DND-41 (cell line): ENCODE measurements around the gene NRF1.

Experiments used
- ATAC-seq: fragments of 200-7000 bp; cut with Tn5 transposase; 3 replicates; pipeline ENCODE4 v1.9.1; 2021; ENCODE audit warnings: low read depth; ENCODE audit not compliant: insufficient read depth
- DNase-seq: peaks from one replicate; pipeline ENCODE4 v3.0.0-alpha.2; 2020
- H2AFZ ChIP-seq: 2 replicates; pipeline ENCODE4 v1.6.0; 2012; ENCODE audit warnings: low read depth, low read length
- H3K27ac ChIP-seq: 2 replicates; pipeline ENCODE4 v1.5.1; 2012; ENCODE audit warnings: low read length, inconsistent platforms
- H3K27me3 ChIP-seq: fragments of 200-600 bp; sonication (generic); 2 replicates; pipeline ENCODE4 v1.6.0; 2012; ENCODE audit warnings: low read length, mild to moderate bottlenecking, inconsistent platforms; ENCODE audit not compliant: insufficient read depth, poor library complexity
- H3K36me3 ChIP-seq: 2 replicates; pipeline ENCODE4 v1.5.1; 2012; ENCODE audit warnings: low read length, inconsistent platforms; ENCODE audit not compliant: insufficient read depth
- H3K4me1 ChIP-seq: 2 replicates; pipeline ENCODE4 v1.5.1; 2012; ENCODE audit warnings: mild to moderate bottlenecking, low read length; ENCODE audit not compliant: insufficient read depth
- H3K4me2 ChIP-seq: 2 replicates; pipeline ENCODE4 v1.6.0; 2012; ENCODE audit warnings: mild to moderate bottlenecking, moderate library complexity, low read length, inconsistent platforms; ENCODE audit not compliant: insufficient read depth
- H3K4me3 ChIP-seq, 2 experiments: fragments of 200-600 bp in 1 of 2; shearing (Covaris generic) in 1 of 2; 2 replicates each; pipeline ENCODE4 v1.5.1; 2012 to 2016; ENCODE audit warnings: inconsistent platforms in 2 of 2, low read length in 2 of 2, mild to moderate bottlenecking in 2 of 2, low read depth in 1 of 2, moderate library complexity in 1 of 2
- H3K79me2 ChIP-seq: 2 replicates; pipeline ENCODE4 v1.6.0; 2012; ENCODE audit warnings: low read length, inconsistent platforms; ENCODE audit not compliant: insufficient read depth
- H3K9ac ChIP-seq: 2 replicates; pipeline ENCODE4 v1.6.0; 2012; ENCODE audit warnings: low read depth, mild to moderate bottlenecking, inconsistent platforms, low read length, moderate library complexity
- H3K9me3 ChIP-seq: 2 replicates; pipeline ENCODE4 v1.5.1; 2012; ENCODE audit warnings: low read length, moderate library complexity, mild to moderate bottlenecking, inconsistent platforms; ENCODE audit not compliant: insufficient read depth, severe bottlenecking
- H4K20me1 ChIP-seq: 2 replicates; pipeline ENCODE4 v1.6.0; 2012; ENCODE audit warnings: low read length; ENCODE audit not compliant: insufficient read depth
- EZH2 ChIP-seq: IDR thresholded peaks from 3 replicates; pipeline ENCODE4 v1.6.1; 2012; ENCODE audit warnings: borderline replicate concordance, low read depth, mild to moderate bottlenecking, moderate library complexity, low read length, inconsistent platforms; ENCODE audit not compliant: severe bottlenecking
- TF ChIP-seq, protein P1 (sequence below): IDR thresholded peaks from 2 replicates; pipeline ENCODE4 v1.5.1; 2012; ENCODE audit warnings: borderline replicate concordance, low read length, moderate library complexity, mild to moderate bottlenecking; ENCODE audit not compliant: poor library complexity, severe bottlenecking; ENCODE audit errors: extremely low read depth

The NRF1 gene

DNA sequence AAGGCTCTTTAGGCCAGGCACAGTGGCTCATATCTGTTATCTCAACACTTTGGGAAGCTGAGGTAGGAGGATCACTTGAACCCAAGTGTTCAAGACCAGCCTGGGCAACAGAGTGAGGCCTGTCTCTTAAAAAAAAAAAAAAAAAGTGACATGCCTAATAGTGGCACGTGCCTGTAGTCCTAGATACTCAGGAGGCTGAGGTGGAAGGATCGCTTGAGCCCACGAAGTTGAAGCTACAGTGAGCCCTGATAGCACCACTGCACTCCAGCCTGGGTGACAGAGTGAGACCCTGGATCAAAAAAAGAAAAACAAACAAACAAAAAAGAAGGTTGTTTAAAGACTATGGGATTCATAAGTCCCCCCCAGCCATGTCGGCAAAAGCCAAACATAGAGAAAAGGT, 42.2 kb upstream of the NRF1 start:
- Histone ChIP-seq H3K36me3 (no peaks in the 10 kb centered on the region), H3K4me2 (no peak overlapping the region), H2AFZ (no peak overlapping the region), H3K9me3 (no peaks in the 10 kb centered on the region), H3K9ac (no peak overlapping the region), H3K4me1 (no peaks in the 10 kb centered on the region), H3K27me3 (no peaks in the 10 kb centered on the region), H3K4me3 (no peak overlapping the region), H4K20me1 (no peaks in the 10 kb centered on the region), H3K27ac (no peak overlapping the region), H3K79me2 (no peaks in the 10 kb centered on the region)
- DNase-seq (no peak), ATAC-seq (no peak)
- TF ChIP-seq EZH2, result no peak
- TF ChIP-seq, protein P1, sequence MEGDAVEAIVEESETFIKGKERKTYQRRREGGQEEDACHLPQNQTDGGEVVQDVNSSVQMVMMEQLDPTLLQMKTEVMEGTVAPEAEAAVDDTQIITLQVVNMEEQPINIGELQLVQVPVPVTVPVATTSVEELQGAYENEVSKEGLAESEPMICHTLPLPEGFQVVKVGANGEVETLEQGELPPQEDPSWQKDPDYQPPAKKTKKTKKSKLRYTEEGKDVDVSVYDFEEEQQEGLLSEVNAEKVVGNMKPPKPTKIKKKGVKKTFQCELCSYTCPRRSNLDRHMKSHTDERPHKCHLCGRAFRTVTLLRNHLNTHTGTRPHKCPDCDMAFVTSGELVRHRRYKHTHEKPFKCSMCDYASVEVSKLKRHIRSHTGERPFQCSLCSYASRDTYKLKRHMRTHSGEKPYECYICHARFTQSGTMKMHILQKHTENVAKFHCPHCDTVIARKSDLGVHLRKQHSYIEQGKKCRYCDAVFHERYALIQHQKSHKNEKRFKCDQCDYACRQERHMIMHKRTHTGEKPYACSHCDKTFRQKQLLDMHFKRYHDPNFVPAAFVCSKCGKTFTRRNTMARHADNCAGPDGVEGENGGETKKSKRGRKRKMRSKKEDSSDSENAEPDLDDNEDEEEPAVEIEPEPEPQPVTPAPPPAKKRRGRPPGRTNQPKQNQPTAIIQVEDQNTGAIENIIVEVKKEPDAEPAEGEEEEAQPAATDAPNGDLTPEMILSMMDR, result no peak

DNA sequence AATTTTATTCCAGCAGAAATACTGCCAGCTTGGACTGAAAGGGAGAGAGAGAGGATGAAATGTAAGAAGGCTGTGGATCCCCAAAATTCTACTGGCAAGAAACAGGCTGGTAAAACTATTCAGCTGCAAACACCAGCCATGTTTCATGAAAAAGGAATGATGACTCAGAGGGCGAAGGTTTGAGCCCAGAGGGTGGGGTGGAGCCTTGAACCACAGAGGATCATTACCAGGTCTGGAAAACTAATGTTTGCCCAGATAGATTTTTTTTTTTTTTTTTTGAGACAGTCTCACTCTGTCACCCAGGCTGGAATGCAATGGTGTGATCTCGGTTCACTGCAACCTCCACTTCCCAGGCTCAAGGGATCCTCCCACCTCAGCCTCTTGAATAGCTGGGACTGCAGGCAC, 41.7 kb upstream of the NRF1 start:
- no peak overlapping the region for H2AFZ ChIP-seq
- no peaks in the 10 kb centered on the region for H3K36me3 ChIP-seq
- H3K4me2 ChIP-seq, result no peak overlapping the region
- no peaks in the 10 kb centered on the region for H3K79me2 ChIP-seq
- H3K27ac ChIP-seq, result no peak overlapping the region
- no peaks in the 10 kb centered on the region for H3K27me3 ChIP-seq
- H3K4me1 ChIP-seq, result no peaks in the 10 kb centered on the region
- H4K20me1 ChIP-seq, result no peaks in the 10 kb centered on the region
- DNase-seq, result no peak
- TF ChIP-seq EZH2, result no peak
- TF ChIP-seq, protein P1, result no peak
- H3K9me3 ChIP-seq, result no peaks in the 10 kb centered on the region
- ATAC-seq, result no peak
- no peak overlapping the region for H3K4me3 ChIP-seq
- H3K9ac ChIP-seq, result no peak overlapping the region

DNA sequence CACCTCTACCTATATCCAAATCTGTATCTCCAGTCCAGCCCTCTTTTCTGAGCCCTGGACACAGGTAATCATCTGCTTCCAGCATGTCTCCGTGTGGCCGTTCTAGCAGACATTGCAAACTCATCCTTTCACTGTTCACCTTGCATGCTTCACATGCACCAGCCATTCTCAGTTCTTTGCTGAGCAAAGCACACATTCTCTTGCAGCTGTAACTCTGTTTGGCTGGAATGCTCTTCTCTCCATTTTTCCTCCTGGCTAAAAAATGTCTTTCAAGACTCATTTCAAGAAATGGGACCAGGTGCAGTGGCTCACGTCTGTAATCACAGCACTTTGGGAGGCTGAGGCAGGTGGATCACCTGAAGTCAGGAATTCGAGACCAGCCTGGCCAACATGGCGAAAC, 40.3 kb upstream of the NRF1 start:
- no peaks in the 10 kb centered on the region for H3K9me3 ChIP-seq
- H2AFZ ChIP-seq, result no peak overlapping the region
- H3K4me1 ChIP-seq, result no peaks in the 10 kb centered on the region
- no peaks in the 10 kb centered on the region for H3K27me3 ChIP-seq
- H3K4me2 ChIP-seq, result no peak overlapping the region
- no peaks in the 10 kb centered on the region for H4K20me1 ChIP-seq
- H3K9ac ChIP-seq, result no peak overlapping the region
- no peaks in the 10 kb centered on the region for H3K36me3 ChIP-seq
- TF ChIP-seq, protein P1, result no peak
- TF ChIP-seq EZH2, result no peak
- no peak overlapping the region for H3K27ac ChIP-seq
- no peaks in the 10 kb centered on the region for H3K79me2 ChIP-seq
- ATAC-seq (no peak), DNase-seq (no peak)
- H3K4me3 ChIP-seq, result no peak overlapping the region

DNA sequence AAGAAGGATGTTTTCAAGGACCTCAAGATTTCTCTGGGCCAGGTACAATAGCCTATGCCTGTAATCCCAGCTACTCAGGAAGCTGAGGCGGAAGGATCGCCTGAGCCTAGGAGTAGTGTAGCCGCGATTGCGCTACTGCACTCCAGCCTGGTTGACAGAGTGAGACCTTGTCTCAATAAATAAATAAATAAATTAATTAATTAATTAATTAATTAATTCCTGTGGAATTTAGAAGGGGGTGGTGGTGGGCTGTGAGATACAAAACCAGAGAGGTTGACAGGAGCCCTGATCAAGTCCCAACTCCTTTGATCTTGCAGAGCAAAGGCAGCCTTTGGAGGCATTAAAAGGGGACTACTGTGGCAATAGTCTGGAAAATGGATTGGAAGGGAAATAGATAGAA, 39.3 kb upstream of the NRF1 start:
- Histone ChIP-seq H3K9me3 (peaks cover 2% of the 10 kb centered on the region), H3K9ac (no peak overlapping the region), H3K36me3 (no peaks in the 10 kb centered on the region), H4K20me1 (no peaks in the 10 kb centered on the region), H3K79me2 (no peaks in the 10 kb centered on the region), H3K27me3 (no peaks in the 10 kb centered on the region), H3K4me2 (no peak overlapping the region), H3K4me3 (no peak overlapping the region), H2AFZ (no peak overlapping the region), H3K4me1 (no peaks in the 10 kb centered on the region), H3K27ac (no peak overlapping the region)
- TF ChIP-seq, protein P1, result no peak
- no peak for TF ChIP-seq EZH2
- DNase-seq, result no peak
- ATAC-seq, result no peak
